ENCODE measurements around the gene LRRC3B.

LRRC3B gene

DNA sequence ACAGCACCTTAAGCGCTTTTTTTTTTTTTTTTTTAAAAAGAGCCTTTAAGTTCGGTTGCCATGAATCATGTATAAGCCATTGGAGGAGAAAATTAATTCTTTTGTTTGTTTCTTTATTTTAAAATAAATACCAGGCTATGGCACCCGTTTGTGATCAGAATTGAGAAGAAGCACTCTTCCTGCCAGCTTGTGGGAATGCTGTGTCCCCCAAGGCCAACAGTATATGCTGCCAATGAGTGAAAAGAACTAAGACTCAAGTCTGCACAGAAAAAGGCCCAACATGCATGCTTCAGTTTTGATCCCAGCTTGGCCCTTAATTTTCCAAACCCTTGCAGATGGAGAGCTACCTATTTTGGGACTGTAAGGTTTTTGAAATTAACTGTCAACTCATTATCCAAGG, 90.5 kb downstream of the LRRC3B start:
- no peaks in the 10 kb centered on the region for H3K36me3 ChIP-seq (ENCODE audit: control insufficient read depth, insufficient read depth, low read length)
- no peak for DNase-seq (ENCODE audit: extremely low read depth, insufficient read length)
- H3K27me3 ChIP-seq (replicated peaks; ENCODE audit: control insufficient read depth, insufficient read depth, low read length) = no peaks in the 10 kb centered on the region
- no peak overlapping the region for H3K4me3 ChIP-seq (replicated peaks; ENCODE audit: low read depth, low read length)
- TF ChIP-seq CTCF (IDR thresholded peaks at IDR 0.05; ENCODE audit: insufficient read depth, low read length, poor library complexity, severe bottlenecking) = no peak

DNA sequence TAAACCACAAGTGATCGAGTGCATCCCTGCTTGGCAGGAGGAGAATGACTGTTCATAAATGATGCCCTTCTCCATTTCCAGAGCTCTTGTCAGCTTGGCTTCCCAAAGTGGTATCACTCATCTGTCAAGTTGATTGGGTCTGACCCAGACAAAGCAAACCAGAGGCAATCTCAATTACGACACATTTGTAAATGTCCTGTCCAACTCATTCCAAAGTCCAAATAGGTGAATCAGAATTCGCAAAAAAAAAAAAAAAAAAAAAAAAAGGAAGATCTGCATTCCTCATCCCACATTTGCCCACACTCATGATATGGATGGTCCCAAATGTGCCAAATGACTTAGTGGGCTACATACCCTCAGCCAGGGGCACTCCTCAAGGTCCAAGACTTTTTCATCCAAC, 91.9 kb downstream of the LRRC3B start:
- Histone ChIP-seq H3K36me3 (ENCODE audit: control insufficient read depth, insufficient read depth, low read length) (no peaks in the 10 kb centered on the region), H3K4me3 (replicated peaks; ENCODE audit: low read depth, low read length) (no peak overlapping the region), H3K27me3 (replicated peaks; ENCODE audit: control insufficient read depth, insufficient read depth, low read length) (no peaks in the 10 kb centered on the region)
- no peak for TF ChIP-seq CTCF (IDR thresholded peaks at IDR 0.05; ENCODE audit: insufficient read depth, low read length, poor library complexity, severe bottlenecking)
- DNase-seq (ENCODE audit: extremely low read depth, insufficient read length) = no peak

- no peak for DNase-seq (ENCODE audit: extremely low read depth, insufficient read length)
- TF ChIP-seq CTCF (IDR thresholded peaks at IDR 0.05; ENCODE audit: insufficient read depth, low read length, poor library complexity, severe bottlenecking) = no peak
- H3K4me3 ChIP-seq (replicated peaks; ENCODE audit: low read depth, low read length) = no peak overlapping the region
- no peaks in the 10 kb centered on the region for H3K27me3 ChIP-seq (replicated peaks; ENCODE audit: control insufficient read depth, insufficient read depth, low read length)
- no peaks in the 10 kb centered on the region for H3K36me3 ChIP-seq (ENCODE audit: control insufficient read depth, insufficient read depth, low read length)
These were observed 92.9 kb downstream of the LRRC3B start for GRCh38 chr3:26715431-26715830.

- H3K27me3 ChIP-seq (replicated peaks; ENCODE audit: control insufficient read depth, insufficient read depth, low read length) = no peaks in the 10 kb centered on the region
- H3K4me3 ChIP-seq (replicated peaks; ENCODE audit: low read depth, low read length) = no peak overlapping the region
- no peak for TF ChIP-seq CTCF (IDR thresholded peaks at IDR 0.05; ENCODE audit: insufficient read depth, low read length, poor library complexity, severe bottlenecking)
- no peaks in the 10 kb centered on the region for H3K36me3 ChIP-seq (ENCODE audit: control insufficient read depth, insufficient read depth, low read length)
- DNase-seq (ENCODE audit: extremely low read depth, insufficient read length) = no peak
These were observed 95.7 kb downstream of the LRRC3B start for GRCh38 chr3:26718315-26718714.

DNA sequence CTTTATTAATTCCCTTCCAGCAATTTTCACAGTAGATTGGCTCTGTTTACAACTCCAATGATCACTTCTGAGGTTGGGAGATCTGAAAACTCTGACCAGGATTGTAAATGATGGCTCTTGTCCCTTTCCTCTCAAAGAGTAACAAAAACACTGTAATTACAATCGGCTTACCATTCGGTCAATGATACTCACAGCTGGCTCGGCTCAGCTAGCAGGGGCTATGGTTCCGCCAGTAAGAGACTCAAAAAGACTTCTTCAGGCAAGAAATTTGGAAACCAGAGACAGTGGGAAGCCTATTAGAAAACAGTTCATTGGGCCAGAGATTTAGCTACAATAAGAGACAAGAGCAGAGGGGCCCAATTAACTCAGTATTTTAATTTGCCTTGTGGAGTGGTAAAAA, 96.6 kb downstream of the LRRC3B start:
- Histone ChIP-seq H3K36me3 (ENCODE audit: control insufficient read depth, insufficient read depth, low read length) (no peaks in the 10 kb centered on the region), H3K4me3 (replicated peaks; ENCODE audit: low read depth, low read length) (no peak overlapping the region), H3K27me3 (replicated peaks; ENCODE audit: control insufficient read depth, insufficient read depth, low read length) (no peaks in the 10 kb centered on the region)
- no peak for TF ChIP-seq CTCF (IDR thresholded peaks at IDR 0.05; ENCODE audit: insufficient read depth, low read length, poor library complexity, severe bottlenecking)
- no peak for DNase-seq (ENCODE audit: extremely low read depth, insufficient read length)

- Histone ChIP-seq H3K4me3 (replicated peaks; ENCODE audit: low read depth, low read length) (no peak overlapping the region), H3K27me3 (replicated peaks; ENCODE audit: control insufficient read depth, insufficient read depth, low read length) (no peaks in the 10 kb centered on the region), H3K36me3 (ENCODE audit: control insufficient read depth, insufficient read depth, low read length) (no peaks in the 10 kb centered on the region)
- no peak for DNase-seq (ENCODE audit: extremely low read depth, insufficient read length)
- no peak for TF ChIP-seq CTCF (IDR thresholded peaks at IDR 0.05; ENCODE audit: insufficient read depth, low read length, poor library complexity, severe bottlenecking)
These were observed 98.5 kb downstream of the LRRC3B start for GRCh38 chr3:26721047-26721446.
